HEK293 (cell line): ENCODE results near the gene SYNE2.

Experiments
- CTCF ChIA-PET: fragments of 350-600 bp; formaldehyde crosslinking; extraction: SDS; loops from one replicate; lab custom pipeline; 2021; ENCODE audit warnings: antibody characterized with exemption; lab: Yijun Ruan, JAX
- POLR2A ChIA-PET: fragments of 300-600 bp; formaldehyde crosslinking; extraction: SDS; loops from one replicate; lab custom pipeline; 2020; ENCODE audit warnings: antibody characterized with exemption, inconsistent platforms; lab: Yijun Ruan, JAX
- H3K27ac ChIP-seq: fragments of 200-500 bp; sonication (Bioruptor generic); 2 replicates; pipeline ENCODE4 v1.5.1; 2014; ENCODE audit warnings: low read depth, low read length, control low read depth, inconsistent platforms; ENCODE audit errors: extremely low read depth
- H3K36me3 ChIP-seq, 2 experiments: fragments of 200-500 bp in 1 of 2; sonication (Bioruptor generic) in 1 of 2; 1 replicate in 1 of 2; 2 replicates in 1 of 2; pipeline ENCODE4 v1.5.1; 2014 to 2017; ENCODE audit warnings: inconsistent platforms in 2 of 2, low read length in 2 of 2; ENCODE audit not compliant: control insufficient read depth in 2 of 2, insufficient read depth in 1 of 2
- H3K4me1 ChIP-seq: fragments of 200-500 bp; sonication (Bioruptor generic); 2 replicates; pipeline ENCODE4 v1.5.1; 2014; ENCODE audit warnings: mild to moderate bottlenecking, low read length, inconsistent platforms; ENCODE audit not compliant: control insufficient read depth, insufficient read depth
- H3K4me3 ChIP-seq: 2 replicates; pipeline ENCODE4 v1.5.1; 2011; ENCODE audit warnings: low read depth, mild to moderate bottlenecking, control low read depth, low read length, moderate library complexity
- H3K9me3 ChIP-seq: fragments of 200-500 bp; sonication (Bioruptor generic); 2 replicates; pipeline ENCODE4 v1.5.1; 2014; ENCODE audit warnings: low read depth, low read length, inconsistent platforms; ENCODE audit not compliant: control insufficient read depth, insufficient read depth
- EGR2 ChIP-seq: fragments of 450-650 bp; formaldehyde crosslinking; IDR thresholded peaks from 2 replicates; pipeline ENCODE4 v1.5.1; 2016; ENCODE audit warnings: low read depth, missing biosample characterization, missing genetic modification characterization
- HOXC10 ChIP-seq: sonication (generic); formaldehyde crosslinking; IDR thresholded peaks from 2 replicates; pipeline ENCODE4 v1.8.1; 2023; ENCODE audit warnings: mild to moderate bottlenecking, missing genetic modification reagents
- KLF1 ChIP-seq: fragments of 450-650 bp; formaldehyde crosslinking; IDR thresholded peaks from 2 replicates; pipeline ENCODE4 v1.5.1; 2016; ENCODE audit warnings: missing biosample characterization, missing genetic modification characterization
- KLF16 ChIP-seq: fragments of 450-650 bp; formaldehyde crosslinking; IDR thresholded peaks from 2 replicates; pipeline ENCODE4 v1.5.1; 2017; ENCODE audit warnings: missing biosample characterization, missing genetic modification characterization
- OSR2 ChIP-seq: fragments of 450-650 bp; formaldehyde crosslinking; IDR thresholded peaks from 2 replicates; pipeline ENCODE4 v1.5.1; 2016; ENCODE audit warnings: missing biosample characterization, missing genetic modification characterization
- SP3 ChIP-seq: fragments of 450-650 bp; formaldehyde crosslinking; IDR thresholded peaks from 2 replicates; pipeline ENCODE4 v1.5.1; 2016; ENCODE audit warnings: missing biosample characterization, missing genetic modification characterization
- ZEB2 ChIP-seq: fragments of 450-650 bp; formaldehyde crosslinking; IDR thresholded peaks from 2 replicates; pipeline ENCODE4 v1.5.1; 2016; ENCODE audit warnings: missing biosample characterization, missing genetic modification characterization
- ZNF10 ChIP-seq: fragments of 450-650 bp; formaldehyde crosslinking; IDR thresholded peaks from 2 replicates; pipeline ENCODE4 v1.5.1; 2017; ENCODE audit warnings: missing biosample characterization, missing genetic modification characterization
- ZNF223 ChIP-seq: fragments of 450-650 bp; formaldehyde crosslinking; IDR thresholded peaks from 2 replicates; pipeline ENCODE4 v1.5.1; 2016; ENCODE audit warnings: missing biosample characterization, missing genetic modification characterization
- ZNF558 ChIP-seq: fragments of 450-650 bp; formaldehyde crosslinking; IDR thresholded peaks from 2 replicates; pipeline ENCODE4 v1.5.1; 2016; ENCODE audit warnings: missing biosample characterization, missing genetic modification characterization
- ZNF571 ChIP-seq: fragments of 450-650 bp; formaldehyde crosslinking; IDR thresholded peaks from 2 replicates; pipeline ENCODE4 v1.5.0; 2017; ENCODE audit warnings: missing biosample characterization, missing genetic modification characterization
- ZNF623 ChIP-seq: fragments of 450-650 bp; formaldehyde crosslinking; IDR thresholded peaks from 2 replicates; pipeline ENCODE4 v1.5.1; 2016; ENCODE audit warnings: missing biosample characterization, missing genetic modification characterization
- TF ChIP-seq, protein P1 (sequence below): fragments of 450-650 bp; formaldehyde crosslinking; IDR thresholded peaks from 2 replicates; pipeline ENCODE4 v1.5.1; 2017; ENCODE audit warnings: missing biosample characterization, missing genetic modification characterization
- TF ChIP-seq, protein P2 (sequence below): fragments of 450-650 bp; formaldehyde crosslinking; IDR thresholded peaks from 2 replicates; pipeline ENCODE4 v1.5.1; 2016; ENCODE audit warnings: missing biosample characterization, missing genetic modification characterization
- TF ChIP-seq, protein P3 (sequence below): IDR thresholded peaks from 2 replicates; pipeline ENCODE4 v1.6.1; 2011; ENCODE audit warnings: mild to moderate bottlenecking, low read depth, low read length, borderline replicate concordance
- TF ChIP-seq, protein P4 (sequence below): fragments of 450-650 bp; formaldehyde crosslinking; IDR thresholded peaks from 2 replicates; pipeline ENCODE4 v1.5.1; 2016; ENCODE audit warnings: missing biosample characterization, missing genetic modification characterization
- TF ChIP-seq, protein P5 (sequence below): fragments of 450-650 bp; formaldehyde crosslinking; IDR thresholded peaks from 2 replicates; pipeline ENCODE4 v1.5.1; 2016; ENCODE audit warnings: missing biosample characterization, missing genetic modification characterization, borderline replicate concordance
- TF ChIP-seq, protein P6 (sequence below): fragments of 450-650 bp; formaldehyde crosslinking; IDR thresholded peaks from 2 replicates; pipeline ENCODE4 v1.5.1; 2016; ENCODE audit warnings: missing biosample characterization, missing genetic modification characterization

SYNE2 gene

DNA sequence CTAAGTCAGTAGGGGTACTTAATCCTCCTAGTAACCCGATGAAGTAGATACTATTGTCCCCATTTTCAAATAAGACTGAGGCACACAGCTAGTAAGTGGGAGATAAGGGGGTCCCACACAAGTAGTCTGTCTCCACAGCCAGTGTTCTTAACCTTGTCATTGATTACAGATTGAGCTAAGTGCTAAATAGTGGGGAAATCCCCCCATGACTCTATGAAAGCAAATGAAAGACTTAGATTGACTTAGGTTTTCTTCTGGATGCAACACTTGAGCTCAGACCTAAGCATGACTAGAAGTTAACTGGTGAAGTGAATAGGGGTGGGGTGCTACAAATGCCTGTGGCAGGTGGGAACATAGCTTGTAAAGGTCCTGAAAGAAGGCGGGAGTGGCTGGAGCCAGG, 73.8 kb downstream of the SYNE2 start:
- Histone ChIP-seq H3K4me1 (peaks cover 5% of the 10 kb centered on the region; the same call in 1 of the 2 replicates), H3K36me3 (no peaks in the 10 kb centered on the region; a peak in 1 of 3 replicates), H3K27ac (no peak overlapping the region), H3K9me3 (no peaks in the 10 kb centered on the region; the same call in 1 of the 2 replicates), H3K4me3 (no peak overlapping the region)
- ChIA-PET POLR2A (no interaction called here), CTCF (interaction anchor here (0.7 kb wide), 1 partner anchor 408 kb away, joined by 4 read pairs; no protein-coding TSS in a partner anchor)
- TF ChIP-seq EGR2 (tag by site-specific recombination) (no peak), KLF1 (peak; percentile 31; the same call in 1 of the 2 replicates)

DNA sequence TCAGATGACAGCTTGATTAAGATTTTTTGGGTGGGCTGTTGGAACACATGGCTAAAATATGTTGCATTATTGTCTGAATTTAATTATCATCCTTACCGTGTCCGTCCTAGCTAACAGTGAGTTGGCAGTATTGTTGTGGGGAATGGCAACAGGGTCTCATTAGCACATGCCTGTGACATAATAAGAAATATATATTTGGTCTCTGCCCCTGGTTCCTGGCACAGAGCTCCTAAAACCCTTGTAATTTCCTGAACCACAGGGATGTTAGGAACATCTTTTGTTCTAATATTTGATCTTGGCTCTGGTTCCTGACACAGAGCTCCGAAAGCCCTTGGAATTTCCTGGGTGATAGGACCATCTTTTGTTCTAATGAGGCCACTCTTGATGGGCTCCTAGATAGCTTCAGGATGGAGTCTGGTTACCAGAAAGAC, 76.0 kb downstream of the SYNE2 start:
- POLR2A ChIA-PET = no interaction called here
- Histone ChIP-seq H3K27ac (no peak overlapping the region), H3K9me3 (no peaks in the 10 kb centered on the region; the same call in 1 of the 2 replicates), H3K36me3 (no peaks in the 10 kb centered on the region; a peak in 1 of 3 replicates), H3K4me3 (no peak overlapping the region), H3K4me1 (no peaks in the 10 kb centered on the region)
- TF ChIP-seq ZNF223 (no peak), ZNF571 (tag by site-specific recombination) (no peak), ZNF10 (no peak), HOXC10 (CRISPR knock-in tag) (no peak), KLF16 (tag by site-specific recombination) (no peak), ZNF558 (tag by site-specific recombination) (no peak), ZNF623 (tag by site-specific recombination) (no peak), SP3 (tag by site-specific recombination) (no peak), OSR2 (no peak), ZEB2 (tag by site-specific recombination) (no peak)
- TF ChIP-seq, protein P1, sequence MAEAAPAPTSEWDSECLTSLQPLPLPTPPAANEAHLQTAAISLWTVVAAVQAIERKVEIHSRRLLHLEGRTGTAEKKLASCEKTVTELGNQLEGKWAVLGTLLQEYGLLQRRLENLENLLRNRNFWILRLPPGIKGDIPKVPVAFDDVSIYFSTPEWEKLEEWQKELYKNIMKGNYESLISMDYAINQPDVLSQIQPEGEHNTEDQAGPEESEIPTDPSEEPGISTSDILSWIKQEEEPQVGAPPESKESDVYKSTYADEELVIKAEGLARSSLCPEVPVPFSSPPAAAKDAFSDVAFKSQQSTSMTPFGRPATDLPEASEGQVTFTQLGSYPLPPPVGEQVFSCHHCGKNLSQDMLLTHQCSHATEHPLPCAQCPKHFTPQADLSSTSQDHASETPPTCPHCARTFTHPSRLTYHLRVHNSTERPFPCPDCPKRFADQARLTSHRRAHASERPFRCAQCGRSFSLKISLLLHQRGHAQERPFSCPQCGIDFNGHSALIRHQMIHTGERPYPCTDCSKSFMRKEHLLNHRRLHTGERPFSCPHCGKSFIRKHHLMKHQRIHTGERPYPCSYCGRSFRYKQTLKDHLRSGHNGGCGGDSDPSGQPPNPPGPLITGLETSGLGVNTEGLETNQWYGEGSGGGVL = no peak
- TF ChIP-seq, protein P2, sequence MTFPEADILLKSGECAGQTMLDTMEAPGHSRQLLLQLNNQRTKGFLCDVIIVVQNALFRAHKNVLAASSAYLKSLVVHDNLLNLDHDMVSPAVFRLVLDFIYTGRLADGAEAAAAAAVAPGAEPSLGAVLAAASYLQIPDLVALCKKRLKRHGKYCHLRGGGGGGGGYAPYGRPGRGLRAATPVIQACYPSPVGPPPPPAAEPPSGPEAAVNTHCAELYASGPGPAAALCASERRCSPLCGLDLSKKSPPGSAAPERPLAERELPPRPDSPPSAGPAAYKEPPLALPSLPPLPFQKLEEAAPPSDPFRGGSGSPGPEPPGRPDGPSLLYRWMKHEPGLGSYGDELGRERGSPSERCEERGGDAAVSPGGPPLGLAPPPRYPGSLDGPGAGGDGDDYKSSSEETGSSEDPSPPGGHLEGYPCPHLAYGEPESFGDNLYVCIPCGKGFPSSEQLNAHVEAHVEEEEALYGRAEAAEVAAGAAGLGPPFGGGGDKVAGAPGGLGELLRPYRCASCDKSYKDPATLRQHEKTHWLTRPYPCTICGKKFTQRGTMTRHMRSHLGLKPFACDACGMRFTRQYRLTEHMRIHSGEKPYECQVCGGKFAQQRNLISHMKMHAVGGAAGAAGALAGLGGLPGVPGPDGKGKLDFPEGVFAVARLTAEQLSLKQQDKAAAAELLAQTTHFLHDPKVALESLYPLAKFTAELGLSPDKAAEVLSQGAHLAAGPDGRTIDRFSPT (tag by site-specific recombination) = no peak
- TF ChIP-seq, protein P3, sequence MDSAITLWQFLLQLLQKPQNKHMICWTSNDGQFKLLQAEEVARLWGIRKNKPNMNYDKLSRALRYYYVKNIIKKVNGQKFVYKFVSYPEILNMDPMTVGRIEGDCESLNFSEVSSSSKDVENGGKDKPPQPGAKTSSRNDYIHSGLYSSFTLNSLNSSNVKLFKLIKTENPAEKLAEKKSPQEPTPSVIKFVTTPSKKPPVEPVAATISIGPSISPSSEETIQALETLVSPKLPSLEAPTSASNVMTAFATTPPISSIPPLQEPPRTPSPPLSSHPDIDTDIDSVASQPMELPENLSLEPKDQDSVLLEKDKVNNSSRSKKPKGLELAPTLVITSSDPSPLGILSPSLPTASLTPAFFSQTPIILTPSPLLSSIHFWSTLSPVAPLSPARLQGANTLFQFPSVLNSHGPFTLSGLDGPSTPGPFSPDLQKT = no peak
- TF ChIP-seq, protein P4, sequence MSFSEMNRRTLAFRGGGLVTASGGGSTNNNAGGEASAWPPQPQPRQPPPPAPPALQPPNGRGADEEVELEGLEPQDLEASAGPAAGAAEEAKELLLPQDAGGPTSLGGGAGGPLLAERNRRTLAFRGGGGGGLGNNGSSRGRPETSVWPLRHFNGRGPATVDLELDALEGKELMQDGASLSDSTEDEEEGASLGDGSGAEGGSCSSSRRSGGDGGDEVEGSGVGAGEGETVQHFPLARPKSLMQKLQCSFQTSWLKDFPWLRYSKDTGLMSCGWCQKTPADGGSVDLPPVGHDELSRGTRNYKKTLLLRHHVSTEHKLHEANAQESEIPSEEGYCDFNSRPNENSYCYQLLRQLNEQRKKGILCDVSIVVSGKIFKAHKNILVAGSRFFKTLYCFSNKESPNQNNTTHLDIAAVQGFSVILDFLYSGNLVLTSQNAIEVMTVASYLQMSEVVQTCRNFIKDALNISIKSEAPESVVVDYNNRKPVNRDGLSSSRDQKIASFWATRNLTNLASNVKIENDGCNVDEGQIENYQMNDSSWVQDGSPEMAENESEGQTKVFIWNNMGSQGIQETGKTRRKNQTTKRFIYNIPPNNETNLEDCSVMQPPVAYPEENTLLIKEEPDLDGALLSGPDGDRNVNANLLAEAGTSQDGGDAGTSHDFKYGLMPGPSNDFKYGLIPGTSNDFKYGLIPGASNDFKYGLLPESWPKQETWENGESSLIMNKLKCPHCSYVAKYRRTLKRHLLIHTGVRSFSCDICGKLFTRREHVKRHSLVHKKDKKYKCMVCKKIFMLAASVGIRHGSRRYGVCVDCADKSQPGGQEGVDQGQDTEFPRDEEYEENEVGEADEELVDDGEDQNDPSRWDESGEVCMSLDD (tag by site-specific recombination) = no peak
- TF ChIP-seq, protein P5, sequence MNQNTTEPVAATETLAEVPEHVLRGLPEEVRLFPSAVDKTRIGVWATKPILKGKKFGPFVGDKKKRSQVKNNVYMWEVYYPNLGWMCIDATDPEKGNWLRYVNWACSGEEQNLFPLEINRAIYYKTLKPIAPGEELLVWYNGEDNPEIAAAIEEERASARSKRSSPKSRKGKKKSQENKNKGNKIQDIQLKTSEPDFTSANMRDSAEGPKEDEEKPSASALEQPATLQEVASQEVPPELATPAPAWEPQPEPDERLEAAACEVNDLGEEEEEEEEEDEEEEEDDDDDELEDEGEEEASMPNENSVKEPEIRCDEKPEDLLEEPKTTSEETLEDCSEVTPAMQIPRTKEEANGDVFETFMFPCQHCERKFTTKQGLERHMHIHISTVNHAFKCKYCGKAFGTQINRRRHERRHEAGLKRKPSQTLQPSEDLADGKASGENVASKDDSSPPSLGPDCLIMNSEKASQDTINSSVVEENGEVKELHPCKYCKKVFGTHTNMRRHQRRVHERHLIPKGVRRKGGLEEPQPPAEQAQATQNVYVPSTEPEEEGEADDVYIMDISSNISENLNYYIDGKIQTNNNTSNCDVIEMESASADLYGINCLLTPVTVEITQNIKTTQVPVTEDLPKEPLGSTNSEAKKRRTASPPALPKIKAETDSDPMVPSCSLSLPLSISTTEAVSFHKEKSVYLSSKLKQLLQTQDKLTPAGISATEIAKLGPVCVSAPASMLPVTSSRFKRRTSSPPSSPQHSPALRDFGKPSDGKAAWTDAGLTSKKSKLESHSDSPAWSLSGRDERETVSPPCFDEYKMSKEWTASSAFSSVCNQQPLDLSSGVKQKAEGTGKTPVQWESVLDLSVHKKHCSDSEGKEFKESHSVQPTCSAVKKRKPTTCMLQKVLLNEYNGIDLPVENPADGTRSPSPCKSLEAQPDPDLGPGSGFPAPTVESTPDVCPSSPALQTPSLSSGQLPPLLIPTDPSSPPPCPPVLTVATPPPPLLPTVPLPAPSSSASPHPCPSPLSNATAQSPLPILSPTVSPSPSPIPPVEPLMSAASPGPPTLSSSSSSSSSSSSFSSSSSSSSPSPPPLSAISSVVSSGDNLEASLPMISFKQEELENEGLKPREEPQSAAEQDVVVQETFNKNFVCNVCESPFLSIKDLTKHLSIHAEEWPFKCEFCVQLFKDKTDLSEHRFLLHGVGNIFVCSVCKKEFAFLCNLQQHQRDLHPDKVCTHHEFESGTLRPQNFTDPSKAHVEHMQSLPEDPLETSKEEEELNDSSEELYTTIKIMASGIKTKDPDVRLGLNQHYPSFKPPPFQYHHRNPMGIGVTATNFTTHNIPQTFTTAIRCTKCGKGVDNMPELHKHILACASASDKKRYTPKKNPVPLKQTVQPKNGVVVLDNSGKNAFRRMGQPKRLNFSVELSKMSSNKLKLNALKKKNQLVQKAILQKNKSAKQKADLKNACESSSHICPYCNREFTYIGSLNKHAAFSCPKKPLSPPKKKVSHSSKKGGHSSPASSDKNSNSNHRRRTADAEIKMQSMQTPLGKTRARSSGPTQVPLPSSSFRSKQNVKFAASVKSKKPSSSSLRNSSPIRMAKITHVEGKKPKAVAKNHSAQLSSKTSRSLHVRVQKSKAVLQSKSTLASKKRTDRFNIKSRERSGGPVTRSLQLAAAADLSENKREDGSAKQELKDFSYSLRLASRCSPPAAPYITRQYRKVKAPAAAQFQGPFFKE (tag by site-specific recombination) = no peak
- TF ChIP-seq, protein P6, sequence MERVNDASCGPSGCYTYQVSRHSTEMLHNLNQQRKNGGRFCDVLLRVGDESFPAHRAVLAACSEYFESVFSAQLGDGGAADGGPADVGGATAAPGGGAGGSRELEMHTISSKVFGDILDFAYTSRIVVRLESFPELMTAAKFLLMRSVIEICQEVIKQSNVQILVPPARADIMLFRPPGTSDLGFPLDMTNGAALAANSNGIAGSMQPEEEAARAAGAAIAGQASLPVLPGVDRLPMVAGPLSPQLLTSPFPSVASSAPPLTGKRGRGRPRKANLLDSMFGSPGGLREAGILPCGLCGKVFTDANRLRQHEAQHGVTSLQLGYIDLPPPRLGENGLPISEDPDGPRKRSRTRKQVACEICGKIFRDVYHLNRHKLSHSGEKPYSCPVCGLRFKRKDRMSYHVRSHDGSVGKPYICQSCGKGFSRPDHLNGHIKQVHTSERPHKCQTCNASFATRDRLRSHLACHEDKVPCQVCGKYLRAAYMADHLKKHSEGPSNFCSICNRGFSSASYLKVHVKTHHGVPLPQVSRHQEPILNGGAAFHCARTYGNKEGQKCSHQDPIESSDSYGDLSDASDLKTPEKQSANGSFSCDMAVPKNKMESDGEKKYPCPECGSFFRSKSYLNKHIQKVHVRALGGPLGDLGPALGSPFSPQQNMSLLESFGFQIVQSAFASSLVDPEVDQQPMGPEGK (tag by site-specific recombination) = no peak
- CTCF ChIA-PET = interaction anchor here (1.5 kb wide), 1 partner anchor 10 kb away, joined by 4 read pairs; no protein-coding TSS in a partner anchor
